ENCODE data around the gene CARMIL1. TPM values are rescaled to one million over a fixed set of nuclear protein-coding genes. Genes with fewer than 3 reads are reported as not detected.

CARMIL1 gene
- total and polyA plus RNA-seq, 10 of the 15 experiments (the other 5 are each of a cell fraction or from before 2014, with no cell fraction given), result 6.4 to 18.1 (median 10.3) TPM

DNA sequence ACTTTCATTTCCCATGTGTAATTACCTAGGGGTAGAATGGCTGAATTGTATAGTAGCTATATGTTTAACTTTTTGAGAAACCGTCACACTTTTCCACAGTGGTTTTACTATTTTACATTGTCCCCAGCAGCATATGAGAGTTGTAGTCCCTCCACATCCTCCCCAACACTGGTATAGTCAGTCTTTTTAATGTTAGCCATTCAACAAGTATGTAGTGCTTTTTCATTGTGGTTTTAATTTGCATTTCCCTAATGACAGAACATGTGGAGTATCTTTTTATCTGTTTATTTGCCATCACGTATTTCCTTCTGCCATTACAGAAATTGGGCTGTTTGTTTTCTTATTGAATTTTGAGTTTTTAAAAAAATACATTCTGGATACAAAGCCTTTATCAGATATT lies 148.4 kb downstream of the CARMIL1 start:
- FAIRE-seq (peak; percentile 69), DNase-seq (ENCODE audit: low read depth, low spot score) (no peak), ATAC-seq (no peak)
- intact Hi-C loops (cut with micrococcal nuclease; ENCODE audit: unreplicated experiment) (no loop called here), in situ Hi-C loops (cut with MboI) (no loop called here)
- H3K4me2 ChIP-seq (ENCODE audit: control insufficient read depth, insufficient read depth), result no peak overlapping the region
- ChIA-PET RAD21 (ENCODE audit: unreplicated experiment) (interaction anchor here (0.6 to 2.2 kb wide), 4 partner anchors 13 to 487 kb away, joined by 3 to 6 read pairs (median 3); no protein-coding TSS in a partner anchor), CTCF (interaction anchor here (0.6 to 2.2 kb wide), 5 partner anchors 9 to 162 kb away, joined by 3 to 7 read pairs (median 4); no protein-coding TSS in a partner anchor), POLR2A (interaction anchor here (1.0 kb wide), 1 partner anchor 93 kb away, joined by 4 read pairs; no protein-coding TSS in a partner anchor), SMC1A (ENCODE audit: uncharacterized antibody, unreplicated experiment) (interaction anchor here (0.8 to 2.1 kb wide), 11 partner anchors 8 to 148 kb away, joined by 3 to 9 read pairs (median 4); partner anchors contain the start of gene CARMIL1)
- no peaks in the 10 kb centered on the region for H3K79me2 ChIP-seq (ENCODE audit: control insufficient read depth, insufficient read depth, low read length)
- no peak overlapping the region for H3K27ac ChIP-seq (ENCODE audit: control insufficient read depth, insufficient read depth)
- BruUV-seq (replicated peaks), result no TSS peak
- H4K20me1 ChIP-seq (ENCODE audit: control insufficient read depth, insufficient read depth), result no peaks in the 10 kb centered on the region
- TF ChIP-seq ASH2L (IDR thresholded peaks at IDR 0.05; ENCODE audit: borderline replicate concordance, low read depth), result no peak
- TF ChIP-seq ZNF274 (IDR thresholded peaks at IDR 0.05; ENCODE audit: insufficient read depth, insufficient read length), result no peak
- TF ChIP-seq CBFB (IDR thresholded peaks at IDR 0.05; ENCODE audit: low read depth), result no peak
- TF ChIP-seq RFX5 (IDR thresholded peaks at IDR 0.05; ENCODE audit: low read depth, low read length), result no peak
- TF ChIP-seq NRF1 (conservative IDR thresholded peaks at IDR 0.05; ENCODE audit: low read depth, low read length), result no peak
- TF ChIP-seq NR2F1 (conservative IDR thresholded peaks at IDR 0.05), result no peak
- TF ChIP-seq JUNB (IDR thresholded peaks at IDR 0.05), result no peak
- no peak for TF ChIP-seq HDAC2 (IDR thresholded peaks at IDR 0.05)
- no peak for TF ChIP-seq MEF2A (IDR thresholded peaks at IDR 0.05; ENCODE audit: insufficient read depth, low read depth, low read length)
- no peak for TF ChIP-seq SP1 (IDR thresholded peaks at IDR 0.05; ENCODE audit: low read depth, low read length)
- no peak for TF ChIP-seq MTA3 (IDR thresholded peaks at IDR 0.05; ENCODE audit: borderline replicate concordance, low read length)
- TF ChIP-seq, protein P1, sequence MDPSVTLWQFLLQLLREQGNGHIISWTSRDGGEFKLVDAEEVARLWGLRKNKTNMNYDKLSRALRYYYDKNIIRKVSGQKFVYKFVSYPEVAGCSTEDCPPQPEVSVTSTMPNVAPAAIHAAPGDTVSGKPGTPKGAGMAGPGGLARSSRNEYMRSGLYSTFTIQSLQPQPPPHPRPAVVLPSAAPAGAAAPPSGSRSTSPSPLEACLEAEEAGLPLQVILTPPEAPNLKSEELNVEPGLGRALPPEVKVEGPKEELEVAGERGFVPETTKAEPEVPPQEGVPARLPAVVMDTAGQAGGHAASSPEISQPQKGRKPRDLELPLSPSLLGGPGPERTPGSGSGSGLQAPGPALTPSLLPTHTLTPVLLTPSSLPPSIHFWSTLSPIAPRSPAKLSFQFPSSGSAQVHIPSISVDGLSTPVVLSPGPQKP (IDR thresholded peaks at IDR 0.05; ENCODE audit: low read depth, low read length), result no peak
- TF ChIP-seq DPF2 (IDR thresholded peaks at IDR 0.05), result no peak
- TF ChIP-seq TBL1XR1 (IDR thresholded peaks at IDR 0.05; ENCODE audit: low read depth, low read length), result no peak
- no peak for TF ChIP-seq NFIC (IDR thresholded peaks at IDR 0.05; ENCODE audit: low read depth, low read length)
- TF ChIP-seq SPI1 (IDR thresholded peaks at IDR 0.05; ENCODE audit: borderline replicate concordance, insufficient read depth, low read depth, low read length), result no peak
- TF ChIP-seq PAX5 (IDR thresholded peaks at IDR 0.05; ENCODE audit: borderline replicate concordance, low read depth, low read length), result no peak
- TF ChIP-seq TAF1 (IDR thresholded peaks at IDR 0.05; ENCODE audit: borderline replicate concordance, low read depth, low read length), result no peak
- no peak for TF ChIP-seq NR2C2 (IDR thresholded peaks at IDR 0.05; ENCODE audit: borderline replicate concordance, control insufficient read depth, insufficient read length, low read depth)
- H3K4me1 ChIP-seq (ENCODE audit: control insufficient read depth, insufficient read depth, low read length), result no peaks in the 10 kb centered on the region
- no peak overlapping the region for H2AFZ ChIP-seq (ENCODE audit: control insufficient read depth, low read depth, low read length)
- H3K4me3 ChIP-seq, result no peak overlapping the region
- H3K9ac ChIP-seq (ENCODE audit: control insufficient read depth, insufficient read depth, low read length), result no peak overlapping the region
- H3K27me3 ChIP-seq (replicated peaks in 1 of 2; ENCODE audit: control insufficient read depth in 2 of 2, insufficient read depth in 2 of 2, low read length in 1 of 2), result no peaks in the 10 kb centered on the region
- 16% methylated on average over 2 of the region's 2 CpGs for WGBS (ENCODE audit: insufficient coverage, insufficient replicate concordance, low lambda C conversion rate, missing lambda C conversion rate)
- H3K36me3 ChIP-seq (ENCODE audit: control insufficient read depth in 2 of 2, insufficient read depth in 2 of 2, low read length in 1 of 2), result no peaks in the 10 kb centered on the region
- H3K9me3 ChIP-seq (replicated peaks; ENCODE audit: control insufficient read depth, insufficient read depth, low read length), result no peaks in the 10 kb centered on the region
